Esophagus squamous epithelium (tissue), 5 donors: Measurements from ENCODE around the gene GRIK4. TPM values are rescaled to one million over a fixed set of nuclear protein-coding genes. Genes with fewer than 3 reads are reported as not detected.
"Not testable (repeated sequence)": the region's sequence is repeated elsewhere in the genome, so short reads cannot be mapped to it uniquely, and the experiment has no call there.

Experiments used
- DNase-seq: peaks from one replicate; lab custom pipeline; 2025; lab: John Stamatoyannopoulos, UW
- H3K27ac ChIP-seq, 4 donors: fragments of 200-600 bp; sonication (generic); one replicate each; pipeline ENCODE4 v1.5.1; 2016 to 2019; ENCODE audit warnings: mild to moderate bottlenecking in 1 of 4
- H3K27me3 ChIP-seq, 4 donors: fragments of 200-600 bp; sonication (generic); 1 replicate in 3 of 4; 2 replicates in 1 of 4; pipeline versions ENCODE4 v1.5.1 to v1.6.0; 2017 to 2021; ENCODE audit warnings: antibody characterized with exemption in 1 of 4
- H3K36me3 ChIP-seq, 3 donors: fragments of 200-600 bp; sonication (generic); one replicate each; pipeline ENCODE4 v1.5.1; 2016 to 2019
- H3K4me1 ChIP-seq, 3 donors: fragments of 200-600 bp; sonication (generic); one replicate each; pipeline ENCODE4 v1.5.1; 2017 to 2019
- H3K4me3 ChIP-seq, 4 donors: fragments of 200-600 bp; sonication (generic); 1 replicate in 3 of 4; 2 replicates in 1 of 4; pipeline ENCODE4 v1.5.1; 2016 to 2019; ENCODE audit warnings: mild to moderate bottlenecking in 2 of 4, moderate library complexity in 1 of 4
- H3K9me3 ChIP-seq, 3 donors: fragments of 200-600 bp; sonication (generic); one replicate each; pipeline ENCODE4 v1.5.1; 2016 to 2019
- CTCF ChIP-seq, 6 experiments: fragments of 450-650 bp in 4 of 6; fragments of 200-600 bp in 2 of 6; sonication (generic) in 2 of 6; IDR thresholded peaks; one replicate each; pipeline ENCODE4 v1.5.1; 2016 to 2019; ENCODE audit warnings: antibody characterized with exemption in 6 of 6, mild to moderate bottlenecking in 4 of 6, moderate library complexity in 4 of 6
- POLR2A ChIP-seq, 4 donors: fragments of 450-650 bp; IDR thresholded peaks; one replicate each; pipeline ENCODE4 v1.6.1; 2017; ENCODE audit warnings: antibody characterized with exemption in 4 of 4, mild to moderate bottlenecking in 4 of 4, moderate library complexity in 3 of 4
- WGBS, 2 donors: methylation state at CpG; one replicate each; pipeline ENCODE4 v1.1.5; 2018; 5-methylcytosine and 5-hydroxymethylcytosine counted together
- intact Hi-C: fragments of 100-400 bp; cut with DNase I; formaldehyde crosslinking; loops from one replicate; pipeline ENCODE4 v1.15.0; 2022
- total RNA-seq, 4 donors: library from RNA; depleted of rRNA; stranded (reverse); fragments of >200 nt; gene quantifications; one replicate each; pipeline ENCODE4 v1.1.0, GENCODE V29; 2016
- donor health status: DM: yes; HTN: yes; CAD: no.

Gene GRIK4
- total RNA-seq, 4 donors from 2014 or later, result 0.15 to 0.19 TPM; not detected in 2

- no peak overlapping the region for H3K27ac ChIP-seq
- H3K4me1 ChIP-seq, result peaks cover 10 to 16% (median 15%) of the 10 kb centered on the region in 3 donors
- no peaks in the 10 kb centered on the region for H3K9me3 ChIP-seq
- intact Hi-C loops, result no loop called here
- 18 to 29% methylated on average over 2 of the region's 2 CpGs for WGBS, 2 donors
- no peaks in the 10 kb centered on the region for H3K27me3 ChIP-seq
- no peaks in the 10 kb centered on the region for H3K36me3 ChIP-seq
- TF ChIP-seq CTCF (IDR thresholded peaks at IDR 0.05) (no peak), POLR2A (IDR thresholded peaks at IDR 0.05) (no peak)
- DNase-seq, result no peak
- no peak overlapping the region for H3K4me3 ChIP-seq
Observed at GRCh38 chr11:121029153-121029552, 517.6 kb downstream of the GRIK4 start.

- no peak for DNase-seq
- 51 to 63% methylated on average over 3 of the region's 3 CpGs for WGBS, 2 donors
- H3K9me3 ChIP-seq, result no peaks in the 10 kb centered on the region
- no peaks in the 10 kb centered on the region for H3K27me3 ChIP-seq
- no peak overlapping the region for H3K27ac ChIP-seq
- peaks cover 2 to 10% (median 9%) of the 10 kb centered on the region in 3 donors for H3K4me1 ChIP-seq
- intact Hi-C loops, result no loop called here
- TF ChIP-seq CTCF (IDR thresholded peaks at IDR 0.05), result no peak
- no peak for TF ChIP-seq POLR2A (IDR thresholded peaks at IDR 0.05)
- H3K4me3 ChIP-seq, result no peak overlapping the region
- no peaks in the 10 kb centered on the region for H3K36me3 ChIP-seq
Observed at GRCh38 chr11:121029813-121030445, 518.4 kb downstream of the GRIK4 start.

GRCh38 chr11:121031167-121031566 is 519.6 kb downstream of the GRIK4 start:
- no peak overlapping the region for H3K27ac ChIP-seq
- no peaks in the 10 kb centered on the region for H3K27me3 ChIP-seq
- DNase-seq, result no peak
- H3K36me3 ChIP-seq, result no peaks in the 10 kb centered on the region
- H3K4me1 ChIP-seq, result no peaks in the 10 kb centered on the region
- TF ChIP-seq POLR2A (IDR thresholded peaks at IDR 0.05) (no peak), CTCF (IDR thresholded peaks at IDR 0.05) (no peak)
- intact Hi-C loops, result no loop called here
- 98% methylated on average over 2 of the region's 2 CpGs for WGBS, 2 donors
- H3K9me3 ChIP-seq, result no peaks in the 10 kb centered on the region
- no peak overlapping the region for H3K4me3 ChIP-seq

GRCh38 chr11:121031648-121032047 is 520.1 kb downstream of the GRIK4 start:
- H3K36me3 ChIP-seq, H3K4me3 ChIP-seq, H3K27me3 ChIP-seq, DNase-seq, intact Hi-C loops, H3K4me1 ChIP-seq, H3K27ac ChIP-seq, H3K9me3 ChIP-seq: not testable (repeated sequence)
- 93 to 94% methylated on average over 3 to 4 of the region's 4 CpGs for WGBS, 2 donors

- H3K27me3 ChIP-seq, result no peaks in the 10 kb centered on the region
- no peaks in the 10 kb centered on the region for H3K4me1 ChIP-seq
- no peak overlapping the region for H3K27ac ChIP-seq
- H3K9me3 ChIP-seq, result no peaks in the 10 kb centered on the region
- H3K4me3 ChIP-seq, result no peak overlapping the region
- no peak for DNase-seq
- H3K36me3 ChIP-seq, result no peaks in the 10 kb centered on the region
- intact Hi-C loops, result no loop called here
- TF ChIP-seq CTCF (IDR thresholded peaks at IDR 0.05) (no peak), POLR2A (IDR thresholded peaks at IDR 0.05) (no peak)
- 95 to 98% methylated on average over 3 of the region's 3 CpGs for WGBS, 2 donors
Observed at GRCh38 chr11:121032546-121032945, 521.0 kb downstream of the GRIK4 start.

GRCh38 chr11:121033635-121034034 is 522.1 kb downstream of the GRIK4 start:
- Histone ChIP-seq H3K4me3 (no peak overlapping the region), H3K4me1 (no peaks in the 10 kb centered on the region), H3K27ac (no peak overlapping the region), H3K9me3 (no peaks in the 10 kb centered on the region), H3K27me3 (no peaks in the 10 kb centered on the region), H3K36me3 (no peaks in the 10 kb centered on the region)
- TF ChIP-seq CTCF (IDR thresholded peaks at IDR 0.05) (no peak), POLR2A (IDR thresholded peaks at IDR 0.05) (no peak)
- intact Hi-C loops, result no loop called here
- DNase-seq, result no peak
- WGBS, 2 donors, result 91 to 92% methylated on average over 4 of the region's 4 CpGs
